ENCODE data around the gene TRAPPC5. TPM values are rescaled to one million over a fixed set of nuclear protein-coding genes. Genes with fewer than 3 reads are reported as not detected.
"Not testable (repeated sequence)": the region's sequence is repeated elsewhere in the genome, so short reads cannot be mapped to it uniquely, and the experiment has no call there.

TRAPPC5 gene
- total RNA-seq, 5 donors from 2014 or later (not counting 1 experiment from before 2014, with no cell fraction given), result 39.2 to 75.3 (median 69.4) TPM

GRCh38 chr19:7640803-7641202 lies 39.8 kb upstream of the TRAPPC5 start:
- Histone ChIP-seq H3K36me3 (ENCODE audit: control insufficient read depth in 2 of 2, extremely low read depth in 1 of 2, insufficient read depth in 1 of 2, low read length in 1 of 2) (peaks cover 7 to 27% of the 10 kb centered on the region in 2 donors), H3K27ac (ENCODE audit: low read length) (no peak overlapping the region), H3K4me3 (ENCODE audit: control insufficient read depth in 1 of 2, extremely low read depth in 1 of 2, low read length in 1 of 2) (no peak overlapping the region), H3K27me3 (replicated peaks in 1 of 2; ENCODE audit: control insufficient read depth in 2 of 2, extremely low read depth in 1 of 2, insufficient read depth in 2 of 2, low read length in 1 of 2) (peaks cover 0 to 2% of the 10 kb centered on the region in 2 experiments), H3K9me3 (no peaks in the 10 kb centered on the region), H3K4me1 (ENCODE audit: control insufficient read depth in 1 of 2, extremely low read depth in 1 of 2, insufficient read depth in 2 of 2, low read length in 2 of 2) (peaks cover 0 to 39% of the 10 kb centered on the region in 2 experiments)
- ChIA-PET CTCF (no interaction called here), POLR2A (no interaction called here)
- Mint-ChIP-seq H3K9me3 (no peaks in the 10 kb centered on the region), H3K27me3 (no peaks in the 10 kb centered on the region), H3K27ac (no peak overlapping the region), H3K4me3 (no peak overlapping the region), H3K36me3 (peaks cover 15% of the 10 kb centered on the region), H3K4me1 (peaks cover 32 to 36% (median 33%) of the 10 kb centered on the region in 3 donors)
- 100% methylated on average over 5 of the region's 11 CpGs for WGBS (ENCODE audit: insufficient coverage)
- no peak for ATAC-seq (replicated peaks in 1 of 4)
- no peak for DNase-seq

- no peak overlapping the region for H3K27ac ChIP-seq (ENCODE audit: low read length)
- H3K9me3 Mint-ChIP-seq, result no peaks in the 10 kb centered on the region
- POLR2A ChIA-PET, result interaction anchor here in 1 of 2 donors (0.5 kb wide), 1 partner anchor 218 kb away, joined by 4 read pairs; no protein-coding TSS in a partner anchor
- H3K9me3 ChIP-seq, result no peaks in the 10 kb centered on the region
- H3K4me1 Mint-ChIP-seq, result peaks cover 25 to 30% (median 26%) of the 10 kb centered on the region in 3 donors
- no peaks in the 10 kb centered on the region for H3K27me3 Mint-ChIP-seq
- 95% methylated on average over 19 of the region's 43 CpGs for WGBS (ENCODE audit: insufficient coverage)
- H3K4me3 ChIP-seq (ENCODE audit: control insufficient read depth in 1 of 2, extremely low read depth in 1 of 2, low read length in 1 of 2), result no peak overlapping the region
- H3K27ac Mint-ChIP-seq, result no peak overlapping the region
- CTCF ChIA-PET, result no interaction called here
- H3K36me3 Mint-ChIP-seq, result peaks cover 17% of the 10 kb centered on the region
- DNase-seq, result no peak
- peaks cover 0 to 31% of the 10 kb centered on the region in 2 experiments for H3K4me1 ChIP-seq (ENCODE audit: control insufficient read depth in 1 of 2, extremely low read depth in 1 of 2, insufficient read depth in 2 of 2, low read length in 2 of 2)
- peaks cover 9 to 34% of the 10 kb centered on the region in 2 donors for H3K36me3 ChIP-seq (ENCODE audit: control insufficient read depth in 2 of 2, extremely low read depth in 1 of 2, insufficient read depth in 1 of 2, low read length in 1 of 2)
- ATAC-seq (replicated peaks in 1 of 4), result no peak
- H3K4me3 Mint-ChIP-seq, result no peak overlapping the region
- peaks cover 0 to 2% of the 10 kb centered on the region in 2 experiments for H3K27me3 ChIP-seq (replicated peaks in 1 of 2; ENCODE audit: control insufficient read depth in 2 of 2, extremely low read depth in 1 of 2, insufficient read depth in 2 of 2, low read length in 1 of 2)
These were observed 39.0 kb upstream of the TRAPPC5 start for GRCh38 chr19:7641290-7642276.

GRCh38 chr19:7642295-7643030 lies 38.2 kb upstream of the TRAPPC5 start:
- H3K4me3 ChIP-seq (ENCODE audit: control insufficient read depth in 1 of 2, extremely low read depth in 1 of 2, low read length in 1 of 2), result no peak overlapping the region
- H3K4me1 Mint-ChIP-seq, result peaks cover 22 to 27% (median 23%) of the 10 kb centered on the region in 3 donors
- H3K9me3 Mint-ChIP-seq, result no peaks in the 10 kb centered on the region
- no peaks in the 10 kb centered on the region for H3K27me3 Mint-ChIP-seq
- ATAC-seq (replicated peaks in 1 of 4) (no peak), DNase-seq (no peak)
- ChIA-PET CTCF (no interaction called here), POLR2A (no interaction called here)
- peaks cover 13 to 37% of the 10 kb centered on the region in 2 donors for H3K36me3 ChIP-seq (ENCODE audit: control insufficient read depth in 2 of 2, extremely low read depth in 1 of 2, insufficient read depth in 1 of 2, low read length in 1 of 2)
- H3K27ac ChIP-seq (ENCODE audit: low read length), result no peak overlapping the region
- H3K4me1 ChIP-seq (ENCODE audit: control insufficient read depth in 1 of 2, extremely low read depth in 1 of 2, insufficient read depth in 2 of 2, low read length in 2 of 2), result peaks cover 0 to 26% of the 10 kb centered on the region in 2 experiments
- H3K36me3 Mint-ChIP-seq, result peaks cover 17% of the 10 kb centered on the region
- H3K9me3 ChIP-seq, result no peaks in the 10 kb centered on the region
- peaks cover 0 to 2% of the 10 kb centered on the region in 2 experiments for H3K27me3 ChIP-seq (replicated peaks in 1 of 2; ENCODE audit: control insufficient read depth in 2 of 2, extremely low read depth in 1 of 2, insufficient read depth in 2 of 2, low read length in 1 of 2)
- no peak overlapping the region for H3K4me3 Mint-ChIP-seq
- 94% methylated on average over 23 of the region's 27 CpGs for WGBS (ENCODE audit: insufficient coverage)
- no peak overlapping the region for H3K27ac Mint-ChIP-seq

- Histone ChIP-seq H3K4me1 (ENCODE audit: control insufficient read depth in 1 of 2, extremely low read depth in 1 of 2, insufficient read depth in 2 of 2, low read length in 2 of 2) (peaks cover 0 to 20% of the 10 kb centered on the region in 2 experiments), H3K27ac (ENCODE audit: low read length) (no peak overlapping the region), H3K4me3 (ENCODE audit: control insufficient read depth in 1 of 2, extremely low read depth in 1 of 2, low read length in 1 of 2) (no peak overlapping the region), H3K27me3 (replicated peaks in 1 of 2; ENCODE audit: control insufficient read depth in 2 of 2, extremely low read depth in 1 of 2, insufficient read depth in 2 of 2, low read length in 1 of 2) (peaks cover 0 to 2% of the 10 kb centered on the region in 2 experiments), H3K9me3 (no peaks in the 10 kb centered on the region), H3K36me3 (ENCODE audit: control insufficient read depth in 2 of 2, extremely low read depth in 1 of 2, insufficient read depth in 1 of 2, low read length in 1 of 2) (peaks cover 14 to 39% of the 10 kb centered on the region in 2 donors)
- H3K9me3 Mint-ChIP-seq, result no peaks in the 10 kb centered on the region
- DNase-seq, result no peak
- POLR2A ChIA-PET, result no interaction called here
- 83% methylated on average over 2 of the region's 8 CpGs for WGBS (ENCODE audit: insufficient coverage)
- peaks cover 17% of the 10 kb centered on the region for H3K36me3 Mint-ChIP-seq
- ATAC-seq (replicated peaks in 1 of 4), result no peak
- H3K27ac Mint-ChIP-seq, result no peak overlapping the region
- CTCF ChIA-PET, result no interaction called here
- H3K27me3 Mint-ChIP-seq, result no peaks in the 10 kb centered on the region
- H3K4me1 Mint-ChIP-seq, result peaks cover 19 to 22% (median 21%) of the 10 kb centered on the region in 3 donors
- H3K4me3 Mint-ChIP-seq, result no peak overlapping the region
These were observed 37.6 kb upstream of the TRAPPC5 start for GRCh38 chr19:7643031-7643415.

GRCh38 chr19:7643629-7644549 lies 36.7 kb upstream of the TRAPPC5 start:
- H3K4me3 Mint-ChIP-seq; H3K27me3 ChIP-seq (replicated peaks in 1 of 2; ENCODE audit: control insufficient read depth in 2 of 2, extremely low read depth in 1 of 2, insufficient read depth in 2 of 2, low read length in 1 of 2); H3K27ac ChIP-seq (ENCODE audit: low read length); H3K9me3 ChIP-seq; H3K4me3 ChIP-seq (ENCODE audit: control insufficient read depth in 1 of 2, extremely low read depth in 1 of 2, low read length in 1 of 2); H3K27ac Mint-ChIP-seq; H3K9me3 Mint-ChIP-seq; POLR2A ChIA-PET; H3K27me3 Mint-ChIP-seq: not testable (repeated sequence)
- Histone ChIP-seq H3K36me3 (ENCODE audit: control insufficient read depth in 2 of 2, extremely low read depth in 1 of 2, insufficient read depth in 1 of 2, low read length in 1 of 2) (peaks cover 14 to 39% of the 10 kb centered on the region in 2 donors), H3K4me1 (ENCODE audit: control insufficient read depth in 1 of 2, extremely low read depth in 1 of 2, insufficient read depth in 2 of 2, low read length in 2 of 2) (peaks cover 0 to 13% of the 10 kb centered on the region in 2 experiments)
- peak in 1 of 4 experiments; percentile 17 for ATAC-seq (replicated peaks in 1 of 4)
- CTCF ChIA-PET, result interaction anchor here in 1 of 2 donors (0.6 kb wide), 1 partner anchor 1436 kb away, joined by 6 read pairs; no protein-coding TSS in a partner anchor
- 87% methylated on average over 9 of the region's 10 CpGs for WGBS (ENCODE audit: insufficient coverage)
- Mint-ChIP-seq H3K36me3 (peaks cover 16% of the 10 kb centered on the region), H3K4me1 (peaks cover 14 to 16% (median 15%) of the 10 kb centered on the region in 3 donors)
- DNase-seq, result peak in 3 of 35 experiments; percentile 0 to 45 (median 20)

All from T-cell (primary cell).